HEK293T (cell line): ENCODE results near the gene NOSTRIN.

Experiments used
- BHLHE40 ChIP-seq: fragments of 450-650 bp; IDR thresholded peaks from 2 replicates; pipeline ENCODE4 v1.6.1; 2016; ENCODE audit warnings: mild to moderate bottlenecking, moderate library complexity, borderline replicate concordance
- HDGF ChIP-seq: fragments of 450-650 bp; IDR thresholded peaks from 2 replicates; pipeline ENCODE4 v1.6.1; 2017; ENCODE audit warnings: antibody characterized with exemption, borderline replicate concordance
- ZNF384 ChIP-seq: fragments of 450-650 bp; IDR thresholded peaks from 2 replicates; pipeline ENCODE4 v1.6.1; 2016

- TF ChIP-seq ZNF384 (no peak), HDGF (no peak), BHLHE40 (no peak)
Observed at GRCh38 chr2:168907940-168908662, 105.7 kb downstream of the NOSTRIN start.
